GM19463 (cell line): ENCODE results near the gene GPC6.

Experiments
- ATAC-seq: cut with Tn5 transposase; IDR thresholded peaks from one replicate; pipeline ENCODE4 v1.9.1; 2021; ENCODE audit warnings: mild to moderate bottlenecking, moderate library complexity; ENCODE audit not compliant: unreplicated experiment

GPC6 gene

GRCh38 chr13:93268327-93269028 lies 41.9 kb downstream of the GPC6 start:
- ATAC-seq, result no peak

GRCh38 chr13:93270769-93271742 lies 44.4 kb downstream of the GPC6 start:
- no peak for ATAC-seq

- no peak for ATAC-seq
These were observed 53.4 kb downstream of the GPC6 start for GRCh38 chr13:93279982-93280381.

GRCh38 chr13:93280688-93281087 lies 54.1 kb downstream of the GPC6 start:
- no peak for ATAC-seq

- ATAC-seq, result no peak
These were observed 56.6 kb downstream of the GPC6 start for GRCh38 chr13:93283255-93283654.

GRCh38 chr13:93284064-93284463 lies 57.5 kb downstream of the GPC6 start:
- no peak for ATAC-seq

- ATAC-seq, result no peak
These were observed 59.4 kb downstream of the GPC6 start for GRCh38 chr13:93286047-93286446.

- ATAC-seq, result no peak
These were observed 62.4 kb downstream of the GPC6 start for GRCh38 chr13:93289053-93289452.

- ATAC-seq, result no peak
These were observed 63.2 kb downstream of the GPC6 start for GRCh38 chr13:93289842-93290241.

GRCh38 chr13:93290503-93290902 lies 63.9 kb downstream of the GPC6 start:
- ATAC-seq, result no peak

- no peak for ATAC-seq
These were observed 65.8 kb downstream of the GPC6 start for GRCh38 chr13:93292366-93292765.

- no peak for ATAC-seq
These were observed 67.1 kb downstream of the GPC6 start for GRCh38 chr13:93293710-93294109.

GRCh38 chr13:93296584-93296983 lies 70.0 kb downstream of the GPC6 start:
- no peak for ATAC-seq

- no peak for ATAC-seq
These were observed 72.1 kb downstream of the GPC6 start for GRCh38 chr13:93298713-93299112.

- ATAC-seq, result no peak
These were observed 77.5 kb downstream of the GPC6 start for GRCh38 chr13:93304134-93304533.

GRCh38 chr13:93304868-93305613 lies 78.4 kb downstream of the GPC6 start:
- ATAC-seq, result no peak

GRCh38 chr13:93305886-93306285 lies 79.3 kb downstream of the GPC6 start:
- ATAC-seq, result no peak

GRCh38 chr13:93307136-93307535 lies 80.5 kb downstream of the GPC6 start:
- ATAC-seq, result no peak

- ATAC-seq, result no peak
These were observed 81.0 kb downstream of the GPC6 start for GRCh38 chr13:93307651-93308050.

GRCh38 chr13:93309886-93310523 lies 83.4 kb downstream of the GPC6 start:
- no peak for ATAC-seq

GRCh38 chr13:93316841-93317240 lies 90.2 kb downstream of the GPC6 start:
- ATAC-seq, result no peak
